NOMO-1 treated with dmso at 0.1 percent for 144 hours (cell line): Measurements from ENCODE around the gene LHFPL2.
"Not testable (repeated sequence)": the region's sequence is repeated elsewhere in the genome, so short reads cannot be mapped to it uniquely, and the experiment has no call there.

Experiments
- DNase-seq: peaks from one replicate; lab custom pipeline; 2025; ENCODE audit not compliant: unreplicated experiment; lab: John Stamatoyannopoulos, UW

The LHFPL2 gene

DNA sequence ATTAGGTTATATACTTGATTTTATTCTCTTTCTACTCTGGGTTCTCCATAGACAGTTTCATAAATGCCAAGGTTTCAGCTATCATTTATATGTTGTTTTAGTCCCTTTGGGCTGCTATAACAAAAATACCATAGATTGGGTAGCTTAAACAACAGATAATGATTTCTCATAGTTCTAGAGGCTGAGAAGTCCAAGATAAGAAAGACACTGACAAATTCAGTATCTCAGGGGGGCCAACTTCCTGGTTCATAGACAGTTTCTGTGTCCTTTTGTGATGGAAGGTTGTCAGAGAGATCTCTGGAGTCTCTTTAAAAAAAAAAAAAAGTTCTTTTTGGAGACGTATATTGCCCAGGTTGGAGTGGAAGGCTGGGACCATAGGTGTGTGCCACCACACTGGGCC is 174.8 kb downstream of the LHFPL2 start:
- DNase-seq: no peak

DNA sequence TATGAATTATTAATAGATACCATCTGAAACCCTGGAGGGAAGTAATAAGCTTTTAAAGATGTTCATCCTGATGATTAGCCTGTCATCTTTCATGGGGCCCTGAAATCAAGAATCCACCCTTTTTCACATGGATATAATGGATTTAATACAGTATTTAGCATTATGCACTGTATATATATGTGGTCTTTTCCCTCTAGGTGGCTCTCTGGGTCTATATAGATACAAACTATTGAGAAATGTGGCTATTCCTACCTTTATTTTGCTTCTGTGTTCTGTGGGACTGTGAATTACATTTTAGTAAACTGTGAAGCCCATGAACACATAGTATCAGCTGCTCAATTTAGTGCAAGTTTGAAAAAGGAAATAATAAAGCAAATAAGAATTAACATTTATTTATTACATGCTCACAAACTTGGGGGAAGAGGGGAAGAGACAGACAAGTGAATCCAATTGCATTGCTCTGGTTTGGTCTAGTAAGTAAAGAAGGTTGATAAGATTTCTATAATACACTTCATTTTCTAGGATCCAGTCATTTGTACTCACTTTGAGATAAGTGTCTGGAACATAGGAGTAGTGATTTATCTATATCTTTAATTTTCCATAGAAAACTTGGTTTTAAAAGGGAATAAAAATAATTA is 176.0 kb downstream of the LHFPL2 start:
- DNase-seq: no peak

DNA sequence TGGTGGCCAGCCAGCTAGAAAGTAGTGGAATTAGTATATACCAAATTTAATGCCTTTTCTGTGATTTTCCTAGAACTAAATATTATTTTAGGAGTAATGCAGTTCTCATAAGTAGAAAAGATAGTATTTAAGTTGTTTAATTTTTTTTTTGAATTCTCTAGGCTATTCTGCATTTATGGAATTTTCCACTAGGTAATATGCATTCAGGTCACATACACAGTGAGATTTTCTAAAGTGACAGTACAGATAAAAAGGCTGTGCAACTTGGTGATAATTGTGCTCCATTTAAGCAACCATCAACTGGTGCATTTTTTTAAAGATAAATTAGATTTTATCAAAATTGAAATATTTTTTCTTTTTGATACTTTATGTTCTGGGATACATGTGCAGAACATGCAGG is 176.7 kb downstream of the LHFPL2 start:
- DNase-seq: no peak

DNA sequence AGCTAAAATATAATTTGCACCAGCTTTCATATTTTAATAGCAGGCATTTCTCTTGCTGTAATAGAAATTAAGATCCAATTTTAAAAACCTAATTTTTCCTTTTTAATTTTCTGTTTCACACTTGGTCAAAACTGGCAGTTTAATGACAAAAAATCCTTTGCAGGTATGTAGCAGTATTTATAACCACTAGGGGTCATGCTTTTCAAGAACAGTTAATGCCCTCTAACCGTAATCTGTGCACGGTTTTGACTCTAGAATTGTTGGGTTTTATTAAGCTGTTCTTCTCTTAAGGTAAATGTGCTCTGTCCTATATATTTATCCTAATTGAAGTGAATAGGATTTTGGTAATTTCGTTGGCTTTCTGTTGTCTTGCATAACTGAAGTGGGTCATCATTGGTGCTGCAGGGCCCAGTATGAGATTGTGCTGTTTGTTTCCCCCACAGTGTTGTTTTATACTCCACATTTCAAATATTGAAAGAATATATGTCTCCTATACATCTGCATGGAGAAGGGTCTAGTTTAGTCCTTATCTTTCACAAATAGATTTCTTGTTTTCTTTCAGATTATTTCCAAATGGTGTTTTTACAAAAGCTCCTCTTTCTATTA is 180.7 kb downstream of the LHFPL2 start:
- DNase-seq: no peak

DNA sequence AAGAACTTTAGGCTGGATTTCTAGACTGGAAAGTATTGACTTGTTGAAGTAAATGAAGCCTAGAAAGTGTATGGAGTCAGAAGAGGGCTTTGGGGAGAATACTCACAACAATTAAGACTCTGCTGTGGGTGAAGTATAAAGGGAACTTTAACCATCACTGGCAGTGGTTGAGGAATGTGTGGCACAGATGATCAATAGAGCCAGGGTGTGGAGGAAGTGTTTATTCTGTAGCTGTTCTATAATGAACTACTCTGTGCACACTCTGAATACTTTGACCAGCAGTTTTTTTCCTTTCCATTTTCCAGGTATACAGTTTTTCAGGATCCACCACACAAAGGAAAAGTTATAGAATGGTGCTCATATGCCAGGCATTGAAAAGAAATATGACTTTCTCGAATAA is 181.4 kb downstream of the LHFPL2 start:
- DNase-seq: no peak

DNA sequence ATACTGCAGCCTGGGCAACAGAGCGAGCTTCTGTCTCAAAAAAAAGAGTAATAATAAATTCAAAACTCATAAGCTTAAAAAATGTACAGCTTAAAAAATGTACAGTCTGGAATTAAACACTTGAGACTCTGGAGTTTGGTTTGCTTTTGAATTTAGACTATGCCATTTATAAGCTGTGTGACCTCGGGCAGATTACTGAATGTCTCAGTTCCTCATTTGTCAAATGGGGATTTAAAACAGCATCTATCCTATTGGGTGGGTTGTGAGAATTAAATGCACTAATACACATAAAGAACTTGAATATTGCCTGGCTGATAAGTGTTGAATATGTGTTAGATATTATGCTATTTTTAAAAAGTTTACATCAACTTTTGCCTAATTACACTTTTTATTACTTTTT is 189.7 kb downstream of the LHFPL2 start:
- no peak for DNase-seq

DNA sequence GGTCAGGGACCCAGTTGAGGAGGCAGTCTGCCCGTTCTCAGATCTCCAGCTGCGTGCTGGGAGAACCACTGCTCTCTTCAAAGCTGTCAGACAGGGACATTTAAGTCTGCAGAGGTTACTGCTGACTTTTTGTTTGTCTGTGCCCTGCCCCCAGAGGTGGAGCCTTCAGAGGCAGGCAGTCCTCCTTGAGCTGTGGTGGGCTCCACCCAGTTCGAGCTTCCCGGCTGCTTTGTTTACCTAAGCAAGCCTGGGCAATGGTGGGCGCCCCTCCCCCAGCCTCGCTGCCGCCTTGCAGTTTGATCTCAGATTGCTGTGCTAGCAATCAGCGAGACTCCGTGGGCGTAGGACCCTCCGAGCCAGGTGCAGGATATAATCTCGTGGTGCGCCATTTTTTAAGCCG is 191.1 kb downstream of the LHFPL2 start:
- not testable (repeated sequence) for DNase-seq

DNA sequence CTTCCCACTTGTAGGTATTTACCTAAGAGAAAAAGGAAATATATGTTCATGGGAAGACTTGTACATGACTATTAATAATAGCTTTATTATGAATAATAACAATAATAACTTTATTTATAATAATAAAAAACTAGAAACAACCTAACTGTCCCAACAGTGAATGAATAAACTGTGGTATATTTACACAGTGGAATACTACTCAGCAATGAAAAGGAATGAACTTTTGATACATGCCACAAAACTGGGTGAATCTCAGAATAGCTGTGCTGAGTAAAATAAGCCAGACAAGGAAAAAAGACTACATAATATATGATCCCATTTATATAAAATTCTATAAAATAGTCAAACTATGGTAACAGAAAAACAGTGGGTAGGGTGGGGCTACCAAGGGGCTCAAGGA is 199.5 kb downstream of the LHFPL2 start:
- no peak for DNase-seq

DNA sequence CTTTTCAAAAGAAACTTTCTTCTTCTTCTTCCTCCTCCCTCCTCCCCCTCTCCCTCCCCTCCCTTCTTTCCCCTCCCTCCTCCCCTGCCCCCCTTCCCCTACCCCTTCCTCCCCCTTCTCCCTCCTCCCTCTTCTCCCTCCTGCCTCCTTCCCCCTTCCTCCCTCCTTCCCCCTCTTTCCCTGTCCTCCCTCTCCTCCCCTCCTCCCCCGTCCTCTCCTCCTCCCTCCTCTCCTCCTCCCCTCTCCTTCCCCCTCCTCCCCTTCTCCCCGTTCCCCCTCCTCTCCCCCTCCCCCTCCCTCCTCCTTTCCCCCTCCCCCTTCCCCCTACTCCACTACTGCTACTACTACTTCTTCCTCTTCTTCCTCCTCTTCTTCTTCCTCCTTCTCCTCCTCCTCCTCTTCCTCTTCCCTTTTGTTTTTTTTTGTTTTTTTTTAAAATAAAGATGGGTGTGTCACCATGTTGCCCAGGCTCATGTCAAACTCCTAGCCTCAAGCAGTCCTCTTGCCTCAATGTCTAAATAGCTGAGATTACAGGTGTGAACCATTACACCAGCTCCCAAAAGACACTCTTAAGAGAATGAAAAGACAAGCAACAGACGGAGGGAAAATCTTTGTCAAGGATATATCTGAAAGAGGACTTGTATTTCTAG is 200.7 kb downstream of the LHFPL2 start:
- no peak for DNase-seq
